SK-N-SH (cell line): Measurements from ENCODE around the gene TMEM89.

Source experiments
- CHD2 ChIP-seq: fragments of 150-350 bp; IDR thresholded peaks from 2 replicates; pipeline ENCODE4 v1.6.1; 2018; ENCODE audit warnings: low read length; ENCODE audit not compliant: partially characterized antibody
- CTCF ChIP-seq: fragments of 200-600 bp; sonication (generic); IDR thresholded peaks from 2 replicates; pipeline ENCODE4 v1.6.1; 2017; ENCODE audit warnings: antibody characterized with exemption, mild to moderate bottlenecking, moderate library complexity
- ELF1 ChIP-seq: IDR thresholded peaks from 2 replicates; pipeline ENCODE4 v1.4.0; 2012
- GABPA ChIP-seq: IDR thresholded peaks from 2 replicates; pipeline ENCODE4 v1.4.0; 2012; ENCODE audit warnings: low read depth, mild to moderate bottlenecking
- MAX ChIP-seq: IDR thresholded peaks from 2 replicates; pipeline ENCODE4 v1.4.0; 2012; ENCODE audit warnings: low read depth
- NFIC ChIP-seq: IDR thresholded peaks from 2 replicates; pipeline ENCODE4 v1.4.0; 2012; ENCODE audit warnings: borderline replicate concordance
- RCOR1 ChIP-seq: fragments of 150-350 bp; IDR thresholded peaks from 2 replicates; pipeline ENCODE4 v1.6.1; 2017; ENCODE audit warnings: antibody characterized with exemption, low read length
- RFX5 ChIP-seq: IDR thresholded peaks from 2 replicates; pipeline ENCODE4 v1.6.1; 2012; ENCODE audit warnings: mild to moderate bottlenecking, improper control_type of control experiment, low read length
- RXRA ChIP-seq: IDR thresholded peaks from 2 replicates; pipeline ENCODE4 v1.4.0; 2012; ENCODE audit warnings: low read depth, mild to moderate bottlenecking, borderline replicate concordance
- SMC3 ChIP-seq: IDR thresholded peaks from 2 replicates; pipeline ENCODE4 v1.6.1; 2012; ENCODE audit warnings: low read depth, low read length, improper control_type of control experiment
- TEAD4 ChIP-seq: IDR thresholded peaks from 2 replicates; pipeline ENCODE4 v1.4.0; 2012; ENCODE audit warnings: mild to moderate bottlenecking, borderline replicate concordance; ENCODE audit not compliant: insufficient read depth
- USF2 ChIP-seq: fragments of 150-350 bp; IDR thresholded peaks from 2 replicates; pipeline ENCODE4 v1.6.1; 2017; ENCODE audit warnings: antibody characterized with exemption, low read length, low read depth, borderline replicate concordance
- YY1 ChIP-seq: IDR thresholded peaks from 2 replicates; pipeline ENCODE4 v1.4.0; 2012; ENCODE audit warnings: low read depth, mild to moderate bottlenecking

- TF ChIP-seq YY1 (no peak), MAX (no peak), TEAD4 (no peak), ELF1 (no peak), RFX5 (no peak), CHD2 (no peak), USF2 (no peak), RCOR1 (no peak), NFIC (no peak), SMC3 (no peak), CTCF (no peak), RXRA (no peak), GABPA (no peak)
These were observed 39.7 kb downstream of the TMEM89 start for GRCh38 chr3:48581621-48582481.
